ENCODE results near the gene RBBP6. TPM values are rescaled to one million over a fixed set of nuclear protein-coding genes. Genes with fewer than 3 reads are reported as not detected.

Gene RBBP6
- total RNA-seq, 1 donor from 2014 or later: 63.8 TPM

GRCh38 chr16:24509536-24509935, 29.8 kb upstream of the RBBP6 start:
- no peak for DNase-seq (ENCODE audit: low spot score)
- Mint-ChIP-seq H3K27ac (no peak overlapping the region), H3K4me3 (ENCODE audit: low read depth) (no peak overlapping the region), H3K9me3 (no peaks in the 10 kb centered on the region), H3K36me3 (ENCODE audit: low read depth) (no peaks in the 10 kb centered on the region), H3K4me1 (ENCODE audit: low read depth) (no peaks in the 10 kb centered on the region), H3K27me3 (ENCODE audit: low read depth) (peaks cover 7% of the 10 kb centered on the region)
- intact Hi-C loops (cut with micrococcal nuclease): loop anchor here (10.0 kb wide), 1 partner anchor 705 kb away; no protein-coding TSS in a partner anchor

GRCh38 chr16:24511174-24511573, 28.2 kb upstream of the RBBP6 start:
- H3K36me3 Mint-ChIP-seq (ENCODE audit: low read depth): no peaks in the 10 kb centered on the region
- intact Hi-C loops (cut with micrococcal nuclease): no loop called here
- no peak overlapping the region for H3K27ac Mint-ChIP-seq
- no peaks in the 10 kb centered on the region for H3K9me3 Mint-ChIP-seq
- peaks cover 7% of the 10 kb centered on the region for H3K27me3 Mint-ChIP-seq (ENCODE audit: low read depth)
- no peak overlapping the region for H3K4me3 Mint-ChIP-seq (ENCODE audit: low read depth)
- no peak for DNase-seq (ENCODE audit: low spot score)
- H3K4me1 Mint-ChIP-seq (ENCODE audit: low read depth): no peaks in the 10 kb centered on the region

- intact Hi-C loops (cut with micrococcal nuclease): no loop called here
- DNase-seq (ENCODE audit: low spot score): no peak
- H3K4me1 Mint-ChIP-seq (ENCODE audit: low read depth): peaks cover under 1% of the 10 kb centered on the region
- no peak overlapping the region for H3K4me3 Mint-ChIP-seq (ENCODE audit: low read depth)
- no peak overlapping the region for H3K27ac Mint-ChIP-seq
- no peaks in the 10 kb centered on the region for H3K36me3 Mint-ChIP-seq (ENCODE audit: low read depth)
- H3K27me3 Mint-ChIP-seq (ENCODE audit: low read depth): peaks cover 10% of the 10 kb centered on the region
- H3K9me3 Mint-ChIP-seq: no peaks in the 10 kb centered on the region
Measured at GRCh38 chr16:24511792-24512191, 27.6 kb upstream of the RBBP6 start.

GRCh38 chr16:24514096-24514495, 25.3 kb upstream of the RBBP6 start:
- H3K4me3 Mint-ChIP-seq (ENCODE audit: low read depth): no peak overlapping the region
- no peaks in the 10 kb centered on the region for H3K36me3 Mint-ChIP-seq (ENCODE audit: low read depth)
- H3K27me3 Mint-ChIP-seq (ENCODE audit: low read depth): peaks cover 10% of the 10 kb centered on the region
- peaks cover 4% of the 10 kb centered on the region for H3K4me1 Mint-ChIP-seq (ENCODE audit: low read depth)
- intact Hi-C loops (cut with micrococcal nuclease): no loop called here
- no peak for DNase-seq (ENCODE audit: low spot score)
- H3K27ac Mint-ChIP-seq: no peak overlapping the region
- H3K9me3 Mint-ChIP-seq: no peaks in the 10 kb centered on the region

GRCh38 chr16:24515186-24515585, 24.2 kb upstream of the RBBP6 start:
- DNase-seq (ENCODE audit: low spot score): no peak

GRCh38 chr16:24516900-24517669, 22.3 kb upstream of the RBBP6 start:
- H3K4me1 Mint-ChIP-seq (ENCODE audit: low read depth): peaks cover 7% of the 10 kb centered on the region
- intact Hi-C loops (cut with micrococcal nuclease): no loop called here
- H3K36me3 Mint-ChIP-seq (ENCODE audit: low read depth): no peaks in the 10 kb centered on the region

More at GRCh38 chr16:24515186-24515585, 24.2 kb upstream of the RBBP6 start:
- H3K4me1 Mint-ChIP-seq (ENCODE audit: low read depth): peaks cover 4% of the 10 kb centered on the region
- no peak overlapping the region for H3K27ac Mint-ChIP-seq
- H3K9me3 Mint-ChIP-seq: no peaks in the 10 kb centered on the region
- H3K36me3 Mint-ChIP-seq (ENCODE audit: low read depth): no peaks in the 10 kb centered on the region
- no peak overlapping the region for H3K4me3 Mint-ChIP-seq (ENCODE audit: low read depth)
- peaks cover 10% of the 10 kb centered on the region for H3K27me3 Mint-ChIP-seq (ENCODE audit: low read depth)
- intact Hi-C loops (cut with micrococcal nuclease): no loop called here

GRCh38 chr16:24518498-24518897, 20.9 kb upstream of the RBBP6 start:
- Mint-ChIP-seq H3K9me3 (no peaks in the 10 kb centered on the region), H3K4me3 (ENCODE audit: low read depth) (no peak overlapping the region), H3K27me3 (ENCODE audit: low read depth) (peaks cover 7% of the 10 kb centered on the region), H3K4me1 (ENCODE audit: low read depth) (peaks cover 7% of the 10 kb centered on the region), H3K27ac (no peak overlapping the region), H3K36me3 (ENCODE audit: low read depth) (no peaks in the 10 kb centered on the region)
- no peak for DNase-seq (ENCODE audit: low spot score)
- intact Hi-C loops (cut with micrococcal nuclease): no loop called here

More at GRCh38 chr16:24516900-24517669, 22.3 kb upstream of the RBBP6 start:
- DNase-seq (ENCODE audit: low spot score): peak; percentile 63
- Mint-ChIP-seq H3K27me3 (ENCODE audit: low read depth) (peaks cover 7% of the 10 kb centered on the region), H3K4me3 (ENCODE audit: low read depth) (no peak overlapping the region), H3K9me3 (no peaks in the 10 kb centered on the region), H3K27ac (no peak overlapping the region)

- no peaks in the 10 kb centered on the region for H3K9me3 Mint-ChIP-seq
- intact Hi-C loops (cut with micrococcal nuclease): no loop called here
- DNase-seq (ENCODE audit: low spot score): no peak
- H3K4me3 Mint-ChIP-seq (ENCODE audit: low read depth): no peak overlapping the region
- peaks cover 7% of the 10 kb centered on the region for H3K4me1 Mint-ChIP-seq (ENCODE audit: low read depth)
- H3K36me3 Mint-ChIP-seq (ENCODE audit: low read depth): no peaks in the 10 kb centered on the region
- peaks cover 5% of the 10 kb centered on the region for H3K27me3 Mint-ChIP-seq (ENCODE audit: low read depth)
- H3K27ac Mint-ChIP-seq: no peak overlapping the region
Measured at GRCh38 chr16:24520983-24521382, 18.4 kb upstream of the RBBP6 start.

- intact Hi-C loops (cut with micrococcal nuclease): no loop called here
- DNase-seq (ENCODE audit: low spot score): no peak
Measured at GRCh38 chr16:24522751-24523150, 16.6 kb upstream of the RBBP6 start.

GRCh38 chr16:24523569-24523968, 15.8 kb upstream of the RBBP6 start:
- Mint-ChIP-seq H3K27me3 (ENCODE audit: low read depth) (no peaks in the 10 kb centered on the region), H3K9me3 (no peaks in the 10 kb centered on the region), H3K4me3 (ENCODE audit: low read depth) (no peak overlapping the region), H3K27ac (no peak overlapping the region), H3K36me3 (ENCODE audit: low read depth) (no peaks in the 10 kb centered on the region), H3K4me1 (ENCODE audit: low read depth) (peaks cover 3% of the 10 kb centered on the region)
- intact Hi-C loops (cut with micrococcal nuclease): no loop called here
- DNase-seq (ENCODE audit: low spot score): no peak

More at GRCh38 chr16:24522751-24523150, 16.6 kb upstream of the RBBP6 start:
- peaks cover 3% of the 10 kb centered on the region for H3K4me1 Mint-ChIP-seq (ENCODE audit: low read depth)
- H3K27me3 Mint-ChIP-seq (ENCODE audit: low read depth): no peaks in the 10 kb centered on the region
- no peaks in the 10 kb centered on the region for H3K36me3 Mint-ChIP-seq (ENCODE audit: low read depth)
- H3K9me3 Mint-ChIP-seq: no peaks in the 10 kb centered on the region
- H3K27ac Mint-ChIP-seq: no peak overlapping the region
- no peak overlapping the region for H3K4me3 Mint-ChIP-seq (ENCODE audit: low read depth)

- intact Hi-C loops (cut with micrococcal nuclease): no loop called here
Measured at GRCh38 chr16:24524855-24525677, 14.3 kb upstream of the RBBP6 start.

GRCh38 chr16:24525970-24526559, 13.3 kb upstream of the RBBP6 start:
- intact Hi-C loops (cut with micrococcal nuclease): no loop called here

More at GRCh38 chr16:24524855-24525677, 14.3 kb upstream of the RBBP6 start:
- no peak overlapping the region for H3K4me3 Mint-ChIP-seq (ENCODE audit: low read depth)
- H3K4me1 Mint-ChIP-seq (ENCODE audit: low read depth): peaks cover 3% of the 10 kb centered on the region
- no peak overlapping the region for H3K27ac Mint-ChIP-seq
- H3K27me3 Mint-ChIP-seq (ENCODE audit: low read depth): no peaks in the 10 kb centered on the region
- no peaks in the 10 kb centered on the region for H3K9me3 Mint-ChIP-seq
- H3K36me3 Mint-ChIP-seq (ENCODE audit: low read depth): no peaks in the 10 kb centered on the region
- no peak for DNase-seq (ENCODE audit: low spot score)

More at GRCh38 chr16:24525970-24526559, 13.3 kb upstream of the RBBP6 start:
- Mint-ChIP-seq H3K27ac (no peak overlapping the region), H3K4me3 (ENCODE audit: low read depth) (no peak overlapping the region), H3K9me3 (no peaks in the 10 kb centered on the region), H3K27me3 (ENCODE audit: low read depth) (no peaks in the 10 kb centered on the region), H3K36me3 (ENCODE audit: low read depth) (no peaks in the 10 kb centered on the region), H3K4me1 (ENCODE audit: low read depth) (peaks cover 3% of the 10 kb centered on the region)
- no peak for DNase-seq (ENCODE audit: low spot score)
